HG03521 (cell line): ENCODE data around the gene AP1S1.

Experiments used
- ATAC-seq: cut with Tn5 transposase; IDR thresholded peaks from one replicate; pipeline ENCODE4 v1.9.1; 2021; ENCODE audit warnings: mild to moderate bottlenecking, moderate library complexity; ENCODE audit not compliant: unreplicated experiment

Gene AP1S1

GRCh38 chr7:101169838-101170551 lies 15.7 kb downstream of the AP1S1 start:
- no peak for ATAC-seq

- no peak for ATAC-seq
Observed at GRCh38 chr7:101170617-101171441, 16.6 kb downstream of the AP1S1 start.

- no peak for ATAC-seq
Observed at GRCh38 chr7:101171442-101171837, 17.2 kb downstream of the AP1S1 start.

- ATAC-seq: no peak
Observed at GRCh38 chr7:101172005-101172853, 18.0 kb downstream of the AP1S1 start.

- ATAC-seq: no peak
Observed at GRCh38 chr7:101172854-101173751, 18.8 kb downstream of the AP1S1 start.

GRCh38 chr7:101173752-101174244 lies 19.5 kb downstream of the AP1S1 start:
- ATAC-seq: no peak

- no peak for ATAC-seq
Observed at GRCh38 chr7:101174322-101174854, 20.1 kb downstream of the AP1S1 start.

- ATAC-seq: no peak
Observed at GRCh38 chr7:101175664-101176063, 21.4 kb downstream of the AP1S1 start.

GRCh38 chr7:101177644-101178043 lies 23.4 kb downstream of the AP1S1 start:
- ATAC-seq: no peak

- ATAC-seq: no peak
Observed at GRCh38 chr7:101179117-101179516, 24.8 kb downstream of the AP1S1 start.

GRCh38 chr7:101179713-101180112 lies 25.4 kb downstream of the AP1S1 start:
- no peak for ATAC-seq

- no peak for ATAC-seq
Observed at GRCh38 chr7:101180130-101180755, 26.0 kb downstream of the AP1S1 start, which contains the start of gene NAT16. NAT16 (minus strand) TSS chr7:101180293; CDS start chr7:101174807, 5,486 bp downstream.

- no peak for ATAC-seq
Observed at GRCh38 chr7:101185258-101185839, 31.1 kb downstream of the AP1S1 start.

- ATAC-seq: no peak
Observed at GRCh38 chr7:101186194-101186593, 31.9 kb downstream of the AP1S1 start.

GRCh38 chr7:101186844-101187428 lies 32.7 kb downstream of the AP1S1 start:
- no peak for ATAC-seq

- ATAC-seq: no peak
Observed at GRCh38 chr7:101189109-101189508, 34.8 kb downstream of the AP1S1 start.

- ATAC-seq: no peak
Observed at GRCh38 chr7:101195884-101196283, 41.6 kb downstream of the AP1S1 start.

- ATAC-seq: no peak
Observed at GRCh38 chr7:101197991-101198390, 43.7 kb downstream of the AP1S1 start.

GRCh38 chr7:101198476-101198875 lies 44.2 kb downstream of the AP1S1 start:
- ATAC-seq: no peak
